AG09309 (cell line): ENCODE measurements around the gene NHLRC4.

ENCODE experiments used
- DNase-seq: peaks from one replicate; pipeline ENCODE4 v3.0.0-alpha.2; 2010; ENCODE audit warnings: low read depth
- H3K4me3 ChIP-seq: 2 replicates; pipeline ENCODE4 v1.5.1; 2011; ENCODE audit warnings: mild to moderate bottlenecking, low read depth, low read length, moderate library complexity; ENCODE audit not compliant: control insufficient read depth
- CTCF ChIP-seq: IDR thresholded peaks from 2 replicates; pipeline ENCODE4 v1.5.1; 2011; ENCODE audit warnings: mild to moderate bottlenecking, low read depth, low read length, inconsistent platforms; ENCODE audit not compliant: insufficient read depth, control insufficient read depth; ENCODE audit errors: missing control alignments

NHLRC4 gene

GRCh38 chr16:521381-522210 is 45.2 kb upstream of the NHLRC4 start:
- no peak overlapping the region for H3K4me3 ChIP-seq
- no peak for TF ChIP-seq CTCF
- no peak for DNase-seq

GRCh38 chr16:522320-523096 is 44.3 kb upstream of the NHLRC4 start:
- no peak for TF ChIP-seq CTCF
- H3K4me3 ChIP-seq = no peak overlapping the region
- no peak for DNase-seq

GRCh38 chr16:523097-523741 is 43.6 kb upstream of the NHLRC4 start:
- H3K4me3 ChIP-seq = no peak overlapping the region
- no peak for DNase-seq
- no peak for TF ChIP-seq CTCF

GRCh38 chr16:524274-525040 is 42.3 kb upstream of the NHLRC4 start:
- no peak for TF ChIP-seq CTCF
- H3K4me3 ChIP-seq = no peak overlapping the region
- no peak for DNase-seq

- DNase-seq = no peak
- TF ChIP-seq CTCF = no peak
- no peak overlapping the region for H3K4me3 ChIP-seq
Observed at GRCh38 chr16:525123-525519, 41.7 kb upstream of the NHLRC4 start.

- H3K4me3 ChIP-seq = peak overlapping the region; percentile 91
- TF ChIP-seq CTCF = no peak
- DNase-seq = peak; percentile 61
Observed at GRCh38 chr16:525520-526180, 41.2 kb upstream of the NHLRC4 start.
